Left hindlimb (tissue), 1 donor: ENCODE results near the gene CDH4.
"Not testable (repeated sequence)": the region's sequence is repeated elsewhere in the genome, so short reads cannot be mapped to it uniquely, and the experiment has no call there.

Source experiments
- DNase-seq: peaks from one replicate; pipeline ENCODE4 v3.0.0-alpha.2; 2018

The CDH4 gene

DNA sequence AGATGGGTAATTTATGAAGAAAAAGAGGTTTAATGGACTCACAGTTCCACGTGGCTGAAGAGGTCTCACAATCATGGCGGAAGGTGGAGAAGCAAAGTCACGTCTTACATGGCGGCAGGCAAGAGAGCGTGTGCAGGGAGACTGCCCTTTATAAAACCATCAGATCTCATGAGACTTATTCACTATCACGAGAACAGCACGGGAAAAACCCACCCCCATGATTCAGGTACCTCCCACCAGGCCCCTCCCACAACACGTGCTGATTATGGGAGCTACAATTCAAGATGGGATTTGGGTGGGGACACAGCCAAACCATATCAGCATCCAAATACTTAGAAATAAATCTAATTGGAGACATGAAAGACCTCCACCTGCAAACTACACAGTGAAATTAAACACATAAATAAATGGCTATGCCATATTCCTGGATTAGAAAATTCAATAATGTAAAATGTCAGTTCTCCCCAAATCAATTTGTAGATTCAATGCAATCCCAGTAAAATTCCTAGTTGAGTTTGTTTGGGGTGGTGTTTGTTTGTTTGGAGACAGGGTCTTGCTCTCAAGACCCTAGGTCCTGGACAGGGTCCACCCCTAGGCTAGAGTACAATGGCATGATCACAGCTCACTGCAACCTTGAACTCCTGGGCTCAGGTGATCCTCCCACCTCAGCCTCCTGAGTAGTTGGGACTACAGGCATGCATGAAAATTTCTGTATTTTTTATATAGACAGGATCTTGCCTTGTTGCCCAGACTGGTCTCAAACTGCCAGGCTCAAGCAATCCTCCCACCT lies 712.0 kb downstream of the CDH4 start:
- DNase-seq, result no peak

DNA sequence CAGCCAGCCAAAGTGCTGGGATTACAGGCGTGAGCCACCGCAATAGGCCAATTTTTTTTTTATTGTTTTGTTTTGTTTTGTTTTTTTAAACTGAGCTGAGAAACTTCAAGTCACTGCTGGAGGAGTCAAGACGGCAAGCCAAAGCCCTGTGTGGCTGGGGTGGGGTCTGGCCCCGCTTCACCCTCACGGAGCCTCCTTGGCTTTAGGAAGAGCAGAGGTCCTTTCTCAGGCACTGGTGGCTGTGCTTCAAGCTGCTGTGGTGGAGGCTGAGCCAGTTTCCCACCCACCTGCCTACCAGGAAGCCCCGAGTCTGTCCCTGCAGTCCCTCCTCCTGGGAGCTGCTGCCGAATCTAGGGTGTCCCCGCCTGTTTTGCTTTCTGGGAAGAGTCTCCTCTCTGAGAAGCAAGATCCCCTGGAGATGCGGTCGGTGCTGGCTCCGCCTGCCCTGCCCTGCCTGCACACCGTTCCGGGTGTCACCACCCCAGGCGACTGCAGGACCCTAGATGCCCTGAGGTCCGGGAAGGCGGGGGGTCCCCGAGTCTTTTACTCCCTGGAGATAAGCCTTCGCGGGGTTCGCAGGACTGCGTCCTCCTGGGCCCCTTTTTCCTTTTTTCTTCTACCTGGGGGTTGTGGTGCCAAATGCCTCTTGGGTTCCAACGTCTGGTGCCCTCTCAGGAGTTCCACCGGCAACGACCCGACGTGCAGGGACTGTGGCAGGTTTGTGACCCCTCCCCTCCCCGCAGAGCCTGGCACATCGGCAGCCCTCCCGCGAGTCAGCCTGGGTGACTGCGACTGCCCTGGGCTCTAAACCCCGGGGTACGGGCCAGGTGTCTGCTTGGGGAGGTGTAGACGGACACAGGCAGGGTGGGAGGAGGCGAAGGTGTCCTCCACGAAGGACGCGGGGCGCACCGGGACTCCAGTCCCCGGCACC lies 712.9 kb downstream of the CDH4 start:
- DNase-seq, result no peak

DNA sequence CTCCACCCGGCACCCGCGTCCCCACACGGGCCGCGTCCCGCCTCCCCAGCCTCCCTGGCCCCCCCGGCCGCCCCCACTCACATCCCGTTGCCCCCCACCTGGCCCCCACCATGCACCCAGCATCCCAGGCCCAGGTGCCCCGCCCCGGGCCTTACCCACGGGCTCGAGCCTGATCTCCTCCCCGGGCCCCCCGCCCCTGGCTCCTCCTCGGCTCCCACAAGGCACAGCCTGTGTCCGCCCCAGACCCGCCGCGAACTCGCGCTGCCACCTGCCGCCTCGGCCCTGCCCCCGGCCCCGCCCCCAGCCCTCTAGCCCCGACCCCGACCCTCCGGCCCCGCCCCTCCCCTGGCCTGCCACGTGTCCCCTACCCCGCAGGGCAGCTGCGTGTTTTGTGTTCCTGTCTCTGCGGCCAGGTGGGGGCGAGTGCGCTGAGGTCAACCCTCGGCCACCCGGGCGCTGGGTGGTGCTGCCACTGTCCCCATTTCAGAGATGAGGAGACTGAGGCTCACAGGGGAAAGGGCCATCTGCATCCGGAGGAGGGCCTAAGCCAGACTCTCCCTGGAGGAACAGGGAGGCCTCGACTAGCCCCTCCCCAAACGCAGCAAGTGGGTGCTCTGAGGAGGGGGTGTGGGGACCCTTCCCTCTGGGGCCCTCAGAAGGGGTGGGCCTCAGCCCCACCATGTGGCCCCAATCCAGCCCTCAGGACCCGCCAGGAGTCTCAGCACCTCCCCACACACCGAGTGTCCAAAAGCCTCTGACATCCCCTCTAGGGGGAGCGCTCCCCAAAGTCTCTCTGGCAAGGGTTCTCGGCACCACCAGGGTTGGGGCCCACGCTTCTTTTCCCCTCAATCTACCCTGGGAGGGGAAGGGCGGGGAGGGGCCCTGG lies 713.8 kb downstream of the CDH4 start:
- no peak for DNase-seq

DNA sequence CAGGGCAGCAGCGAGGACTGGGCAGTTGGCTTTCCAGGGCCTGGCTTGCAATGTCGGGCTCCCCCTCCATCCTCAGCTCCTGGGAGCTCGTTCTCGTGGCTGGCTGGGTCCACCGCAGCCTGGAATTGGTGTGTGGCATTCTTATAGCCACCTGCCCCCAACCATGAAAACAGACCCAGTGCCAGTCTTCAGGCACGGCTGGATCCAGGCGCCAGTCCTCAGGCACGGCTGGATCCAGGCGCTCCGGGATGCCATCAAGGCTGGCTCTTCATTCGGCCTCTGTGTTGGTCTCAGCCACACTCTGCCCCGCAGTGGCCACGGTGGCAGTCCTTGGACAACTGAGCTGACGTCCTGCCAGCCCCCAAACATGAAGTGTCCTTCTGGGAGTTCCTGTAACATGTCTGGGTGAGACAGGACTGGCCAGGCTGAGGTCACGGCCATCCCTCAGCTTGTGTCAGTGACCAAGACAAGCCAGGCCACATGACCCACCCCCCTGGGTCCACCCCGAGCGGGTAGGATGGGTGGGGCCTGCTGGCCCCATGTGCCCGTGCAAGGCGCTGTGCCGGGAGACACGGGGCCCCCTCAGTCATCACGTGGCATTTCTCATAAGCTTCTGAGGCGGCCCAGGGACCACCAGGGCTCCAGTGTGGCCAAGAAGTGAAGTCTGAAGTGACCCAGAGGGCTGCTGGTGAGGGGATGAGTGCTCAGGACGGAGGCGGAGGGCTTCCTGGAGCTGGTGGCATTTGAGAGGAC lies 714.6 kb downstream of the CDH4 start:
- DNase-seq, result no peak

DNA sequence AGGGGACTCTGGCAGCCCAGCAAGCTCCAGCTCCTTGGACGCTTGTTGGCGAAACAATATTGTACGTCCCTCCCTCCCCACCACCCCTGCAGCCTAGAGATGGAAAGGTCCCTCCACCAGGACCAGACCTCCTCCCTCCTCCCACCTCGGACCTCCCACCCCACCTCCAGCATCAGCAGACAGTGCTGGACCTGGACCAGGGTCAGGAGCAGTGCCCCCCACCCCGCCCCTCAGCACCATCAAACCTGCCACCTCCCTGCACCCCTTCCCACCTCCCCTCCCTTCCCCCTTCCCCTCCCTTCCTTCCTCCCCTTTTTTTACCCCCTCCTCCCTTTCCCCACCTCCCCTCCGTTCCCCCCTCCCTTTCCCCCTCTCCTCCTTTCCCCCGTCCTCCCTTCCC lies 715.2 kb downstream of the CDH4 start:
- no peak for DNase-seq

DNA sequence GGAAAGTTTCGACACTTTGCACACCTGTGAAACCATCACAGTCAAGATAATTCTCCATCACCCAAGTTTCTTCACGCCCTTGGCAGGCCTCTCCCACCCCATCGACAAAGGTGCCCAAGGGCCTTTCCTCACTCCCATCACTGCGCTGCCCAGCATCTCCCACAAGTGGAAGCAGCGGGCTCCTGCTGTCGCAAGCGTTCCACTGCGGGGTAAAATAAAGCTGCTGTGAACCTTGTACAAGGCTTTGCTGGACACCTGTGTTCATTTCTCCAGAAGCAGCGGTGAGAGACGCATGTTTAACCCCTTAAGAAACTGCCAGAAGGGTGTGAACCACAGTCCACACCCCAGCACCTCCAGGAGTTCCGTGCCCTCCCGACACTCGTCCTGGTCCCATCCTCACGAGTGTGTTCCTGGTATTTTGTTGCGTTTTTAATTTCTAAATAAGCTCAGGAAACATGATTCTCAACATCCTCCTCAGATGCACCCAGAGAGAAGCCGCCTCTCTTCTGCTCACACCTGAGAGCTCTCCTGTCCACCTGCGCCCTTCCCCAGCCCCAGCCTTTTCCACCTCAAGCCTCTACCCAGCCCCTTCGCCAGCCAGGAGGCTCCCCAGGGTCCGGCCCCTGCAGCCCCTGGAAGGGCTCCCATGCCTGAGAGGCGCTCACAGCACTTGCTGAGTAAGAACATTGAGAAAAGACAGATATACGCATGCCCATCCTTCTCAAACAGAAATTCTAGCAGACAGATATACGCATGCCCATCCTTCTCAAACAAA lies 716.2 kb downstream of the CDH4 start:
- no peak for DNase-seq

DNA sequence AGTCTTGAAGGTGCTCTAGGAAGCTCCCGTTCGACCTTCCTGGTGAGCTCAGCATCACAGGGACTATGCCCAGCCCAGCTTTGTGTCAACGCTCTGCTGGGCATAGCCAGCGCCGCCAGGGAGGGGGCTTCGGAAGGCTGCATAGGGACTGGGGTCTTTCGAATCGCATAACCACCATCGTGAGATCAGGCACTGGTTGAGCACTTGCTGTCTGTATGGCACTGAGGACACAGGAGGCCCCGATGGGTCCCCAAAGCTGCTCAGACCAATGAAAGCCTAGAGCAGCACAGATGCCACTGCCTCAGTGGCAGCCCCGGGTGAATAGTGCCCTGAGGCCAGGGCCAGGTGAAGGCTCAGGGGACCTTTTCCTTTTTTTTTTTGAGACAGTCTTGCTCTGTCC lies 716.9 kb downstream of the CDH4 start:
- no peak for DNase-seq

DNA sequence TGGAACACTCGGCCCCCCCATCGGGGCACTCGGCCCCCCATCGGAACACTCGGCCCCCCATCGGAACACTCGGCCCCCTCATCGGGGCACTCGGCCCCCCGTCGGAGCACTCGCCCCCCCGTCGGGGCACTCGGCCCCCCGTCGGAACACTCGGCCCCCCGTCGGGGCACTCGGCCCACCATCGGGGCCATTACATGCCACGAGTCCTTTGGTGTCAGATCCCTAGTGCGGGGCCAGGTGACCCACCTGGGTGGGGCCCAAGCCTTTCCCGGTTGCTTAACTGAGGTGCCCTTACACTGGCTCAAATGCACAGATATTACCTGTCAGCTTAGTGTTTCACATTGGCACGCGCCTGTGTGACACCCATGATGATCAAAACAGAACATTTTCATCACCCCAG lies 717.7 kb downstream of the CDH4 start:
- DNase-seq, result no peak

DNA sequence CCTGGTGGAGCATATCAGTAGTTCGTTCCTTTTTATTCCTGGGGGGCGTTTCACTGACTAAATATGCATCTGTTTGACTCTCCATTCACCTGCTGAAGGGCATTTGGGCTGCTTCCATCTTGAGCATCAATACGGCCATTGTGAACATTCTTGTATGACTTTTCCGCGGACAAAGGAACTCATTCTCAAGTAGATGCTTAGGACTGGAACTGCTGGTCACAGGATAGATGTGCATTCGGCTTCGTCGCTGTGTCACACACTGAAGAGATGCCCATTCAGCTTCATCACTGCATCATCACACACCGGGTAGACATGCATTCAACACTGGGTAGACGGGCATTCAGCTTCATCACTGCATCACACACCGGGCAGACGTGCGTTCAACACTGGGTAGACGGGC lies 718.3 kb downstream of the CDH4 start:
- no peak for DNase-seq

DNA sequence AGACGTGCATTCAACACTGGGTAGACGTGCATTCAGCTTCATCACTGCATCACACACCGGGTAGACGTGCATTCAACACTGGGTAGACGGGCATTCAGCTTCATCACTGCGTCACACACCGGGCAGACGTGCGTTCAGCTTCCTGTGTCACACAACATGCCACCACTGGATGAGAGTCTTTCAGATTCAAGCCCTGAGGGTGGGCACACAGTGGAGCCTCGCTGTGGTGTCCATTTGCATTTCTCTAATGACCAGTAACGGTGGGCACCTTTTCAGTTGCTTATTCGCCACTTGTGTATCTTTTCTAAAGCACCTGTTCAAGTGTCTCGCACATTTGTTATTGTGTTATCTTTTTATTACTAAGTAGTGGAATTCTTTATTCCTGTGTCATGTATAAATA lies 719.5 kb downstream of the CDH4 start:
- not testable (repeated sequence) for DNase-seq

DNA sequence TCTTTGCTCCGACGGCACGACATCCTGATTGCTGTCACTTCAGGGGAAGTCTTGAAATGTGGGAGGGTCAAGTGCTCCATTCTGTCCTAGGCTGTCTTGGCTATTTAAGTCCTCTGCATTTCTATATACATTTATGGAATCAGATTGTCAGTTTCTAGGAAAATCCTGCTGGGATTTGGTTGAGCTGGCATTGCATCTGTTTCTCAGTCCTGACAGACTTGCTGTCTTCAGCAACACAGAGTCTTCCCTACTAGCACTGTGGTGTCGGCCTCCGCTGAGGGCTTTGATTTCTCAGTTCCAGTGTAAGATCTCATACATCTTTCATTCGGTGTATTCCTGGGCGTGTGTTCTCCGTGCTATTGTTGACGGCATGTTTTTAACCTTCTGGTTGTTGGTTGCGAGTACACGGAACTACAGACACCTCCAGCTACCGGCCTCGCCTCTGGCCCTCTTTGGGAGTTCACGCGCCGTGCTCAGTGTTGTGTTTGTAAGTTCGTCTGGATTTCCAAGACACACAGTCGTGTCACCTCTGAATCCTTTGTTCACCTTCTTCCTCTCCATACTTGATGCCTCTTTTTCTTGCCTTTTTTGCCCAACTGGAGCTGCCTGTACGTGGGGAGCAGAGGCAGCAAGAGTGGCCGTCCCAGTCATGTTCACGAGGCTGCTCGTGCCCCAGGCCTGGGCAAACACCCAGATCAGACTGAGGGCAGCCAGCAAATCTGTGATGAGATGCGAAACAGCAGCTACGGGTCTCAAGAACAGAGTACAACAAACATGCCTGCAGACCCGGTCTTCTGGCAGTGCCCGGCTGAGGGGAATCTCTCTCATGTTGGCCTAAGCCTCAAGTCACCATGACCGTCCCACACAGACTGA lies 720.8 kb downstream of the CDH4 start:
- DNase-seq, result no peak

DNA sequence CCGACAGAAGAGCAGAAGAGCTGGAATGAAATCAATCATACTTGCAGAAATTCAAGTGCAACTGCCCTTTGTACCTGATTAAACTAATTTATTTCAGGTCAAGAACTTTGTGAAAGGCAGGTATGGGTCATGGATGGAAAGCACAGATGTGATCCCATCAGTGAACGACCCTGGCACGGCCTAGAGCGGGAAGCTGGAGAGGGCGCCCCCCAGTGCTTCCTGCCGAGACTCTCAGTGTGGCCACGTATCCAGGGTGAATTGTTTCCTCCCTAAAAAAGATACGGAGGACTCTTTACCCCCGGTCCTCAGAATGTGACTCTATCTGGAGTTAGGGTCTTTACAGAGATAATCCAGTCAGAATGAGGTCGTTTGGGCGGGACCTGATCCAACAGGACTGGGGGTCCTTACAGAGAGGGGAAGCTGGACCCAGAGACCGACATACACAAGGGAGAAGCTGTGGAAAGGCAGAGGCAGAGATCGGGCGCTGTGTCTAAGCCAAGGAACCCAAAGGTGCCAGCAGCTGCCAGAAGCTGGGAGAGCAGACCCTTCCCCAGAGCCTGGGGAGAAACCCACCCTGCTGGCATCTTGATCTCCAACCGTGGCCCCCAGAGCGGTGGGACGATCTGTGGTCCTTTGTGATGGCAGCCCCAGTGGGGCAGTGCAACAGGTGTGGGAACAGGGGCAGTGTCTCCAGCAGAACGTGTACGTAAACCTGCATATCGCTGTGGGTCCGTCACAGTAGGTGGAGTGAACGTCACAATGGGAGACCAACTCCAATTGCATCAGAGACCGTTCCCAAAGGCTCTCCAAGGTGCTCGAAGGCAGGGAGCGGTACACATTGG lies 721.7 kb downstream of the CDH4 start:
- DNase-seq, result no peak

DNA sequence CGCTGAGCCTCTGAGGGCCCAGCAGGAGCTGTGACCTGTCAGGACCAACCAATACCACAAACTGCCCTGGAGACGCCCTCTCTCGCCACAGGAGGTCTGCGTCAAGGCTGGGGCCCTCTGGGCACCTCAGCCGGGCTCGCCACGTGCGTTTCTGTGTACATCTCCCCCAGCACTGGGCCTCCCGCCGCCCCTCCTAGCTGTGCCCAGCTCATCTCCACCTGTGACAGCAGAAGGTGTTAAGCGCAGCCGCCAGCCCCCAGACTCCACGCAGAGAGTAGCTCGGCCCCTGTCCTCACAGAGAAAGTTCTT lies 722.2 kb downstream of the CDH4 start:
- no peak for DNase-seq

DNA sequence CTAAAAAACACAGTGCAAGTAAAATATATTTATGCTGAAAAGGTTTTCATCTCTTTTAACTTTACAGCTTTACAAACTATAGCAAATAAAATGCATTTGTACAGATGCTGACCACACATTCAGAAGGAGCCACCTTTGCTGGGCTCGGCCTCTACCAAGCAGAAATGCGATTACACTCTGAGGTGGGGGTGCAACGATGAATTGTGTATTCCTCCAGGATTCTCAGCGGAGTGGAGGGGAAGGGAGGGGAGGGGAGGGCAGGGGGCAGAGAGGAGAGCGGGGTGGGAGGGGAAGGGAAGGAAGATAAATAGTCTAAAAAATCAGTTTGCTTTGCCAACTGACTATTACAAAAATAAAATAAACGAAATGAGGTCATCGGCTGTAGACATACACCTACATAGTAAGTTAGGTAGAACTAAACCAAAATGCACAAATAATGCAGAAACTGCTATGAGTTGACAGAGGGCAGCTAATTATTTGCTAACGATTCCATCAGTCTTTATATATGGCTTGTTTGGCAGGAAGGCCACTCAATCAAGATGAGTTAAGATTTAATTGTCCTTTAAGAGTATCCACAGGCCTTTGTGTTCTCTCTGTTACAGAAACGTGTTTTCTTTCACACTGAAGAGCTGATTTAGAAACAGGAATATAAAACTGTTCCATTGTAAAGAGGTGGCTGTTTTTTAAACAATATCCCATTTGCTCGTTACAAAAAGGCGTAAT lies 723.5 kb downstream of the CDH4 start:
- no peak for DNase-seq

DNA sequence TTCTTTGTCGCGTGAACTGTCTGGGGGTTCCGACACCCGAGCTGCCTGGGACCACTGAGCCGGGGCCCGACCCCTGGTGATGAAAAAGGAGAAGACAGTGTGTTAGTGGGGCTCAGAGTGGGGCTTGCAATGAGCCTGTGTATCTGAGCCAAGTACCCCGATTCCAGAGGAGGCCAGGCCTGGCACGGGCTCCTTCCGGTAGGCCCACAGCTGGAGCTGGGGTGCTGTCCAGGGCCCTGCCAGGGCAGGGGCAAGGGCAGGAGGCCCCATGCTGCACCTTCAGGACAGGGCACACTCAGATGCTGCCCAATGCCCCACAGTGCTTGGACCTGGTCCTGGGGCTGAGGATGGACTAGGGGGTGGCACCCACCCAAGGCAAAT lies 724.2 kb downstream of the CDH4 start:
- DNase-seq, result no peak

DNA sequence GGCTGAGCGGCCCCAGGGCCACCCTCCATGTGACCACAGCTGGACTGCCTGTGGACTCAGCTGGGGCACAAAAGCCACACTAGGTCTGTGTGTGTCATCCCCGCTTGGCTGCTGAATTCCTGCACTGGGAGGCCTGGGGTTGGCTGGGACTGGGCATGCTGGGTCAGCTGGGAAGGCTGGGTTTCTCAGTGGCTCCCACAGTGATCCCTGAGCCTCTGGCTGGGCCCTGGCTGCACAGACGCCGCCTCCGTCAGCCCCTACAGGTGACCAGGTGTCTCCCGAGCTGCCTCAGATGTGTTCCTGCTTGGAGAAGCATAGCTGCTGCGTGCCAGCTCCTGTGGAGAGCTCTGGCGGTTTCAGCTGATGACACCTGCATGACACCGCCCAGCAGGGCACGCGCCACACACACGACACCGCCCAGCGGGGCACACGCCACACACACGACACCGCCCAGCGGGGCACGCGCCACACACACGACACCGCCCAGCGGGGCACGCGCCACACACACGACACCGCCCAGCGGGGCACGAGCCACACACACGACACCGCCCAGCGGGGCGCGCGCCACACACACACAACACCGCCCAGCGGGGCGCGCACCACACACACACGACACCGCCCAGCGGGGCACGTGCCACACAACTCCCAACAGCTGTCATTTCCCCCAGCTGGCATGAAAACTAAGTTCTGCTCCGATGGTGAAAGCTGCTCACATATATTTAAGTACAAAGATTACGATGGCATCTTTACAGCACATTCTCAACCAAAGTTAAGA lies 724.8 kb downstream of the CDH4 start:
- DNase-seq, result no peak

DNA sequence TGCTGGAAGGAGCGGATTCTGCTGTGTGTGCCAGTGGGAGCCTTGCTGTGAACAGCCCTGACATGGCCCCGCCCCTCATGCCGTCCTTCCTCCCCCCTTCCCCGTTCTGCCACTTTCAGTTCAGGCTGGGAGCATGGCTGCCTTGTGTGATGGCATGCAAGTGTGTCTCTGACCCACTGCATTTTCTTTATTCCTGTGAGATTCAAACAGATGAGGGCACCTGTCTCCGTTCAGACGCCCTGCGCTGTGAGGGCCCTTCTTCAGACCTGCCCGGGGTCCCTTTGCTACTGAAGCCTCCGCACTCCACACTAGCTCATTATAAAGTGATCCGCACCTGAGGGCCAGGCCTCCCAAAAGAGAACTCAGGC lies 725.3 kb downstream of the CDH4 start:
- no peak for DNase-seq

DNA sequence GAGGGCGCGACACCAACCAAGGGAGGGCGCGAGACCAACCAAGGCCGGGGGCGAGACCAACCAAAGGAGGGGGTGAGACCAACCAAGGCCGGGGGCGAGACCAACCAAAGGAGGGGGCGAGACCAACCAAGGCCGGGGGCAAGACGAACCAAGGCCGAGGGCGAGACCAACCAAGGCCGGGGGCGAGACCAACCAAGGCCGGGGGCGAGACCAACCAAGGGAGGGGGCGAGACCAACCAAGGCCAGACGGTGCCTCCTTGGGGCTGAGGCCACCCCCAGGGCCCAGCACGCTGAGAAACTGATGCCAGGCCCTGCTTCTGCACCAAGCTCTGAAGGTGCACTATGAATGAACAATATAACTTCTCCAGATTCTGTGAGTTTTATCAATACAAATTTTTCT lies 726.4 kb downstream of the CDH4 start:
- no peak for DNase-seq
